Measurements from ENCODE around the gene SLC47A1. TPM values are rescaled to one million over a fixed set of nuclear protein-coding genes. Genes with fewer than 3 reads are reported as not detected.

Gene SLC47A1
- total and polyA plus RNA-seq, 9 of the 15 experiments (the other 6 are each of a cell fraction or from before 2014, with no cell fraction given): not detected

- Histone ChIP-seq H3K27ac (ENCODE audit: extremely low read depth, low read depth, low read length) (no peak overlapping the region), H3K9me1 (ENCODE audit: control insufficient read depth, insufficient read depth, low read length) (no peaks in the 10 kb centered on the region), H3K4me3 (no peak overlapping the region), H3K9me3 (replicated peaks; ENCODE audit: control insufficient read depth, insufficient read depth, low read depth, low read length) (no peaks in the 10 kb centered on the region), H3K4me1 (replicated peaks in 1 of 2; ENCODE audit: control insufficient read depth in 2 of 2, insufficient read depth in 2 of 2, low read length in 2 of 2) (no peaks in the 10 kb centered on the region), H4K20me1 (replicated peaks; ENCODE audit: control insufficient read depth, insufficient read depth, low read length) (no peaks in the 10 kb centered on the region), H3K4me2 (ENCODE audit: insufficient read depth, low read length) (no peak overlapping the region), H2AFZ (ENCODE audit: low read depth, low read length) (no peak overlapping the region), H3K27me3 (ENCODE audit: control insufficient read depth in 2 of 2, insufficient read depth in 2 of 2, low read length in 2 of 2) (peaks cover 0 to 5% of the 10 kb centered on the region in 2 experiments; a peak in 1 of 5 replicates), H3K36me3 (ENCODE audit: control insufficient read depth, insufficient read depth, low read length) (no peaks in the 10 kb centered on the region), H3K79me2 (ENCODE audit: control insufficient read depth, insufficient read depth, low read length) (no peaks in the 10 kb centered on the region), H3K9ac (ENCODE audit: insufficient read depth in 1 of 2, low read depth in 2 of 2, low read length in 2 of 2) (no peak overlapping the region)
- in situ Hi-C loops (cut with MboI) (no loop called here), intact Hi-C loops (cut with micrococcal nuclease) (no loop called here)
- DNase-seq (ENCODE audit: extremely low read depth in 1 of 4, low spot score in 3 of 4) (no peak), ATAC-seq (no peak), FAIRE-seq (no peak)
- WGBS (ENCODE audit: insufficient coverage, low coverage, missing lambda C conversion rate): 0% methylated on average over 3 of the region's 4 CpGs
- CTCF ChIA-PET (ENCODE audit: low intra/inter-chr PET ratio): no interaction called here
- POLR2A ChIA-PET: no interaction called here
- no peak for TF ChIP-seq FOXJ3 (CRISPR knock-in tag; IDR thresholded peaks at IDR 0.05)
- TF ChIP-seq ZNF561 (CRISPR knock-in tag; conservative IDR thresholded peaks at IDR 0.05): no peak
- TF ChIP-seq CREB3 (tag; conservative IDR thresholded peaks at IDR 0.05; ENCODE audit: low read depth): no peak
- TF ChIP-seq KAT7 (CRISPR knock-in tag; IDR thresholded peaks at IDR 0.05; ENCODE audit: borderline replicate concordance): no peak
- no peak for TF ChIP-seq RBM14 (IDR thresholded peaks at IDR 0.05; ENCODE audit: borderline replicate concordance, insufficient read depth, low read depth, low read length)
- TF ChIP-seq STAG1 (CRISPR knock-in tag; IDR thresholded peaks at IDR 0.05; ENCODE audit: borderline replicate concordance): no peak
- no peak for TF ChIP-seq SMARCE1 (IDR thresholded peaks at IDR 0.05)
- TF ChIP-seq ELF2 (CRISPR knock-in tag; IDR thresholded peaks at IDR 0.05): no peak
- TF ChIP-seq ZNF699 (CRISPR knock-in tag; IDR thresholded peaks at IDR 0.05; ENCODE audit: insufficient replicate concordance): no peak
- no peak for TF ChIP-seq STAT5A (IDR thresholded peaks at IDR 0.05; ENCODE audit: borderline replicate concordance, low read length)
- no peak for TF ChIP-seq SMAD2 (IDR thresholded peaks at IDR 0.05; ENCODE audit: low read depth, low read length)
- no peak for TF ChIP-seq U2AF1 (optimal IDR thresholded peaks at IDR 0.05; ENCODE audit: low read depth, low read length)
- TF ChIP-seq ZNF696 (CRISPR knock-in tag; conservative IDR thresholded peaks at IDR 0.05): no peak
- no peak for TF ChIP-seq E2F5 (CRISPR knock-in tag; IDR thresholded peaks at IDR 0.05)
- TF ChIP-seq ZNF121 (CRISPR knock-in tag; conservative IDR thresholded peaks at IDR 0.05): no peak
- TF ChIP-seq FOXK2 (conservative IDR thresholded peaks at IDR 0.05 in 1 of 2, IDR thresholded peaks at IDR 0.05 in 1 of 2; ENCODE audit: low read depth in 2 of 2): no peak
- no TSS peak for BruUV-seq (replicated peaks)
Observed at GRCh38 chr17:19574956-19575355, 41.3 kb downstream of the SLC47A1 start.

All from K562 (cell line).